Measurements from ENCODE around the gene NEU1.

- TF ChIP-seq ZFP3 (CRISPR knock-in tag; IDR thresholded peaks at IDR 0.05), result no peak
- no peak for TF ChIP-seq TSHZ2 (CRISPR knock-in tag; IDR thresholded peaks at IDR 0.05)
- no peak for TF ChIP-seq ZFP30 (CRISPR knock-in tag; IDR thresholded peaks at IDR 0.05)
- TF ChIP-seq SNAI2 (CRISPR knock-in tag; IDR thresholded peaks at IDR 0.05), result no peak
These were observed 18.0 kb upstream of the NEU1 start for GRCh38 chr6:31880616-31881015.
